ENCODE measurements around the gene TRRAP.
A peak's percentile ranks its signal among the peaks of the same experiment; 100 is the strongest.

TRRAP gene

GRCh38 chr7:98866351-98866750 lies 12.0 kb upstream of the TRRAP start:
- peak; percentile 11 for DNase-seq (ENCODE audit: low spot score)
- TF ChIP-seq, protein P1, sequence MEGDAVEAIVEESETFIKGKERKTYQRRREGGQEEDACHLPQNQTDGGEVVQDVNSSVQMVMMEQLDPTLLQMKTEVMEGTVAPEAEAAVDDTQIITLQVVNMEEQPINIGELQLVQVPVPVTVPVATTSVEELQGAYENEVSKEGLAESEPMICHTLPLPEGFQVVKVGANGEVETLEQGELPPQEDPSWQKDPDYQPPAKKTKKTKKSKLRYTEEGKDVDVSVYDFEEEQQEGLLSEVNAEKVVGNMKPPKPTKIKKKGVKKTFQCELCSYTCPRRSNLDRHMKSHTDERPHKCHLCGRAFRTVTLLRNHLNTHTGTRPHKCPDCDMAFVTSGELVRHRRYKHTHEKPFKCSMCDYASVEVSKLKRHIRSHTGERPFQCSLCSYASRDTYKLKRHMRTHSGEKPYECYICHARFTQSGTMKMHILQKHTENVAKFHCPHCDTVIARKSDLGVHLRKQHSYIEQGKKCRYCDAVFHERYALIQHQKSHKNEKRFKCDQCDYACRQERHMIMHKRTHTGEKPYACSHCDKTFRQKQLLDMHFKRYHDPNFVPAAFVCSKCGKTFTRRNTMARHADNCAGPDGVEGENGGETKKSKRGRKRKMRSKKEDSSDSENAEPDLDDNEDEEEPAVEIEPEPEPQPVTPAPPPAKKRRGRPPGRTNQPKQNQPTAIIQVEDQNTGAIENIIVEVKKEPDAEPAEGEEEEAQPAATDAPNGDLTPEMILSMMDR (IDR thresholded peaks at IDR 0.05; ENCODE audit: borderline replicate concordance, control extremely low read depth, extremely low read depth, insufficient read depth, missing control alignments): no peak
- in situ Hi-C loops (cut with MboI; ENCODE audit: low sequenced_read_pairs, unreplicated experiment): no loop called here

DNA sequence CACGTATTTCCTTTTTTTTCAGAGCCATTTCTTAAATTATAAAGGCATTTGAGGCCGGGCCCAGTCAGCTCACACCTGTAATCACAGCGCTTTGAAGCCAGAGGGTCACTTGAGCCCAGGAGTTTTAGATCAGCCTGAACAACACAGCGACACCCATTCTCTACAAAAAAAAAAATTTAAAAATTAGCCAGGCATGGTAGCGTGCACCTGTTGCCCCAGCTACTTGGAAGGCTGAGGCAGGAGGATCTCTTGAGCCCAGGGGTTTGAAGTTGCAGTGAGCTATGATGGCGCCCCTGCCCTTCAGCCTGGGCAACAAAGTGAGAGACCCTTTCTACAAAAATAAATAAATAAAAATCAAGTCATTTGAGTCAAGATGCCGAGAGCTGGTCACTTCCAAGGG lies 11.6 kb upstream of the TRRAP start:
- TF ChIP-seq, protein P1 (IDR thresholded peaks at IDR 0.05; ENCODE audit: borderline replicate concordance, control extremely low read depth, extremely low read depth, insufficient read depth, missing control alignments): no peak
- no peak for DNase-seq (ENCODE audit: low spot score)
- in situ Hi-C loops (cut with MboI; ENCODE audit: low sequenced_read_pairs, unreplicated experiment): no loop called here

GRCh38 chr7:98868450-98868849 lies 9.9 kb upstream of the TRRAP start:
- in situ Hi-C loops (cut with MboI; ENCODE audit: low sequenced_read_pairs, unreplicated experiment): no loop called here
- TF ChIP-seq, protein P1 (IDR thresholded peaks at IDR 0.05; ENCODE audit: borderline replicate concordance, control extremely low read depth, extremely low read depth, insufficient read depth, missing control alignments): no peak
- no peak for DNase-seq (ENCODE audit: low spot score)

DNA sequence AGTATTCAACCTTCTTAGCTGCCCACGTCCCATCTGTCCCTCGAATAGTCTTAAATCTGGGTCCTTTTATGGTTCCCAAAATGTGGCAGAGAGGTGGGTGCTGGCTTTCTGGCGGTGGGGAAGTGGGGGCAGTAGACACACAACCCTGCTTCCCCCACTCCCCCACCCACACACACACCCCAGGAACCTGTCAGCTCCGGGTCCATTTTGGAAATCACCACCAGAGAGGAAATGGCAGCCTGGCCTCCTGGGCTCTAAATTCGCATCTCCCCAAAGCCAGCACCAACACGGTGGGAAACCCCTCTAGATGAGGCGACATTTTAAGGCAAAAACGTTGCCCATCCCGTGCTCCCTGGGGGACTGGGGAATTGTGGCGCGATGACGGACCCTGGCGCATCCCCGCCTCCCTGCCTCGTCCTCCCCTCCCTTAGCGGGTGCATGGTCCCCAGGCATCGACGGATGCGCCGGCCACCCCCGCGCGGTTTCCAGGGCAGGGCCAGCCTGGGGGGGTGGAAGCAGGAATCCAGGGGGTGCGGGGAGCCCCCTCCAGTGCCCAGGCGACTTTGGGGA lies 9.2 kb upstream of the TRRAP start:
- peak; percentile 38 for DNase-seq (ENCODE audit: low spot score)
- in situ Hi-C loops (cut with MboI; ENCODE audit: low sequenced_read_pairs, unreplicated experiment): no loop called here
- TF ChIP-seq, protein P1 (IDR thresholded peaks at IDR 0.05; ENCODE audit: borderline replicate concordance, control extremely low read depth, extremely low read depth, insufficient read depth, missing control alignments): no peak

DNA sequence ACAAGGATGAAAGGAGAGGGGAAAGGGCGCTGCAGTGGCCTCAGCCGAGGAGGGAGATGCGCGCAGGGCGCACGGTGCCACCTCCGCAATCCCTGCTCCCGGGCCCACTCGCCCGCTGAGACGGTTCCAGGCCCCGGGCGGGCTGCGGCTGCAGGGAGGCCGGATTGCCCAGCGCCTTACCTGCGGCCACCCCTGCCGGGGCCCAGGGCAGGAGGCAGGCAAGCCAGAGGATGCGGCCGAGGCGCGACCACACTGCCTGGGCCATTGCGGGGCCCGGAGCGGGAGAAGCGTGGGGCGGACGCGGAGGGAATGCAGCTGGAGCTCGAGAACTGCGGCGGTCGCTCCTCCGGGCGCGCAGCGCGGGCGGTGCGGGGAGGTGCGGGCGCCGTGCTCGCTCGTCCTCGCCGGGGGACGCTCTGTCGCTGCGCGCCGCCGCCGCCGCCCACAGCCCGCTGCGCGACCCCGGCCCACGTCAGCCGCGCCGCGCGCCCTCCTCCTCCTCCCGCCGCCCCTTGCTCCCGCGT lies 8.7 kb upstream of the TRRAP start, which contains the start of gene TMEM130:
TMEM130 (minus strand) TSS at position 418 of the 524 bp plus-strand sequence; CDS start at position 265, 153 bp downstream.
- in situ Hi-C loops (cut with MboI; ENCODE audit: low sequenced_read_pairs, unreplicated experiment): no loop called here
- DNase-seq (ENCODE audit: low spot score): peak; percentile 41
- TF ChIP-seq, protein P1 (IDR thresholded peaks at IDR 0.05; ENCODE audit: borderline replicate concordance, control extremely low read depth, extremely low read depth, insufficient read depth, missing control alignments): no peak

DNA sequence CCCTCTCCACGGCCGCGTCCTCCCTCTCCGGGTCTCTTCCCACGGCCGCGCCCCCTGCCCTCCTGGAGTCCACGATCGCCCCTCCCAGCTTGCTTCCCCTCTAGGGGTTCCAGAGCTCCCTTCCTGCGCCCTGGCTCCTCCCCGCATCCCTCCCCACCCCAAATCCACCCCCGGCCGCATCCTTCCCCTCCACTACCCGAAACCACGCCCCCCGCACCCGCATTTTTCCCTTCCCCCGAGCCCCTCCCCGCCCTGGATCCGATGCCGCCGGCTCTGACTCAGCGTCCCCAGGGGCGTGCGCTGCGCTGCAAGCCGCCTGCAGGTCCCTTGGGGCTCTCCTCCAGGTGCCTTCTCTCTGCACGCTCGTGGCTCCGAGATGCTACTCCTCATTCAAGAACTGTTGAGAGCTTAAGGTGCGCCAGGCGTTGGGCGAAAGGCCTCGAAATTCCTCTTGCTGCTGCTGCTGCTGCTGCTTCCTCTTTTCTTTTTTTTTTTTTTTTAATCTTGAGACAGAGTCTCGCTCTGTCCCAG lies 8.1 kb upstream of the TRRAP start:
- DNase-seq (ENCODE audit: low spot score): peak; percentile 76
- in situ Hi-C loops (cut with MboI; ENCODE audit: low sequenced_read_pairs, unreplicated experiment): no loop called here
- TF ChIP-seq, protein P1 (IDR thresholded peaks at IDR 0.05; ENCODE audit: borderline replicate concordance, control extremely low read depth, extremely low read depth, insufficient read depth, missing control alignments): no peak
